PC-9 (cell line): Measurements from ENCODE around the gene SRP68.

ENCODE experiments used
- CTCF ChIP-seq: fragments of 200-600 bp; sonication (generic); conservative IDR thresholded peaks from 2 replicates; pipeline ENCODE4 v1.6.1; 2017; ENCODE audit warnings: mixed run types, antibody characterized with exemption, mild to moderate bottlenecking, moderate library complexity
- EZH2 ChIP-seq: fragments of 200-600 bp; sonication (generic); IDR thresholded peaks from 2 replicates; pipeline ENCODE4 v1.8.0; 2017; ENCODE audit warnings: antibody characterized with exemption, low read depth

GRCh38 chr17:76050538-76051467 is 21.5 kb downstream of the SRP68 start:
- TF ChIP-seq CTCF = no peak
- no peak for TF ChIP-seq EZH2
